SK-N-SH treated with all-trans-retinoic acid at 6 μM for 48 hours (cell line): ENCODE results near the gene RGL1.

Experiments used
- BACH2 ChIP-seq: fragments of 250-450 bp; sonication (Bioruptor Pico); IDR thresholded peaks from 2 replicates; pipeline ENCODE4 v1.9.0; 2021; ENCODE audit warnings: mild to moderate bottlenecking, borderline replicate concordance
- ESRRG ChIP-seq: fragments of 250-450 bp; sonication (Bioruptor Pico); IDR thresholded peaks from 2 replicates; pipeline ENCODE4 v1.6.1; 2021; ENCODE audit warnings: mild to moderate bottlenecking
- PATZ1 ChIP-seq: fragments of 250-450 bp; sonication (Bioruptor Pico); IDR thresholded peaks from 2 replicates; pipeline ENCODE4 v1.8.0; 2020; ENCODE audit warnings: mild to moderate bottlenecking, moderate library complexity, borderline replicate concordance
- PPARA ChIP-seq: fragments of 250-450 bp; sonication (Bioruptor Pico); IDR thresholded peaks from 2 replicates; pipeline ENCODE4 v1.5.0; 2020; ENCODE audit warnings: mild to moderate bottlenecking, borderline replicate concordance
- RARB ChIP-seq: fragments of 250-450 bp; sonication (Bioruptor Pico); IDR thresholded peaks from 2 replicates; pipeline ENCODE4 v1.8.0; 2021; ENCODE audit warnings: mild to moderate bottlenecking, moderate library complexity
- SNAI2 ChIP-seq: fragments of 250-450 bp; sonication (Bioruptor Pico); IDR thresholded peaks from 2 replicates; pipeline ENCODE4 v1.5.0; 2020; ENCODE audit warnings: mild to moderate bottlenecking, moderate library complexity
- TCF4 ChIP-seq: fragments of 250-450 bp; sonication (Bioruptor Pico); IDR thresholded peaks from 2 replicates; pipeline ENCODE4 v1.8.0; 2021; ENCODE audit warnings: mild to moderate bottlenecking, moderate library complexity, borderline replicate concordance
- TOX ChIP-seq: fragments of 250-450 bp; sonication (Bioruptor Pico); IDR thresholded peaks from 2 replicates; pipeline ENCODE4 v1.8.0; 2021; ENCODE audit warnings: mild to moderate bottlenecking, moderate library complexity, borderline replicate concordance
- ZC3H10 ChIP-seq: fragments of 250-450 bp; sonication (Bioruptor Pico); IDR thresholded peaks from 2 replicates; pipeline ENCODE4 v1.5.1; 2021; ENCODE audit warnings: mild to moderate bottlenecking, moderate library complexity
- ZNF565 ChIP-seq: fragments of 450-650 bp; formaldehyde crosslinking; conservative IDR thresholded peaks from 2 replicates; pipeline ENCODE4 v1.5.0; 2020; ENCODE audit warnings: low read depth, mild to moderate bottlenecking, moderate library complexity
- ZNF70 ChIP-seq: fragments of 450-650 bp; formaldehyde crosslinking; IDR thresholded peaks from 2 replicates; pipeline ENCODE4 v1.5.0; 2020; ENCODE audit warnings: mild to moderate bottlenecking, moderate library complexity
- ZNF8 ChIP-seq: fragments of 450-650 bp; formaldehyde crosslinking; IDR thresholded peaks from 2 replicates; pipeline ENCODE4 v1.5.0; 2020; ENCODE audit warnings: mild to moderate bottlenecking, moderate library complexity
- TF ChIP-seq, protein P1 (sequence below): fragments of 250-450 bp; sonication (Bioruptor Pico); IDR thresholded peaks from 2 replicates; pipeline ENCODE4 v1.5.0; 2020; ENCODE audit warnings: mild to moderate bottlenecking, moderate library complexity

GRCh38 chr1:183841550-183841949 lies 36.6 kb downstream of the RGL1 start:
- no peak for TF ChIP-seq SNAI2 (CRISPR knock-in tag)
- no peak for TF ChIP-seq ZNF565 (CRISPR knock-in tag)
- TF ChIP-seq, protein P1, sequence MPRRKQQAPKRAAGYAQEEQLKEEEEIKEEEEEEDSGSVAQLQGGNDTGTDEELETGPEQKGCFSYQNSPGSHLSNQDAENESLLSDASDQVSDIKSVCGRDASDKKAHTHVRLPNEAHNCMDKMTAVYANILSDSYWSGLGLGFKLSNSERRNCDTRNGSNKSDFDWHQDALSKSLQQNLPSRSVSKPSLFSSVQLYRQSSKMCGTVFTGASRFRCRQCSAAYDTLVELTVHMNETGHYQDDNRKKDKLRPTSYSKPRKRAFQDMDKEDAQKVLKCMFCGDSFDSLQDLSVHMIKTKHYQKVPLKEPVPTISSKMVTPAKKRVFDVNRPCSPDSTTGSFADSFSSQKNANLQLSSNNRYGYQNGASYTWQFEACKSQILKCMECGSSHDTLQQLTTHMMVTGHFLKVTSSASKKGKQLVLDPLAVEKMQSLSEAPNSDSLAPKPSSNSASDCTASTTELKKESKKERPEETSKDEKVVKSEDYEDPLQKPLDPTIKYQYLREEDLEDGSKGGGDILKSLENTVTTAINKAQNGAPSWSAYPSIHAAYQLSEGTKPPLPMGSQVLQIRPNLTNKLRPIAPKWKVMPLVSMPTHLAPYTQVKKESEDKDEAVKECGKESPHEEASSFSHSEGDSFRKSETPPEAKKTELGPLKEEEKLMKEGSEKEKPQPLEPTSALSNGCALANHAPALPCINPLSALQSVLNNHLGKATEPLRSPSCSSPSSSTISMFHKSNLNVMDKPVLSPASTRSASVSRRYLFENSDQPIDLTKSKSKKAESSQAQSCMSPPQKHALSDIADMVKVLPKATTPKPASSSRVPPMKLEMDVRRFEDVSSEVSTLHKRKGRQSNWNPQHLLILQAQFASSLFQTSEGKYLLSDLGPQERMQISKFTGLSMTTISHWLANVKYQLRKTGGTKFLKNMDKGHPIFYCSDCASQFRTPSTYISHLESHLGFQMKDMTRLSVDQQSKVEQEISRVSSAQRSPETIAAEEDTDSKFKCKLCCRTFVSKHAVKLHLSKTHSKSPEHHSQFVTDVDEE (CRISPR knock-in tag) = no peak
- TF ChIP-seq BACH2 (CRISPR knock-in tag) = no peak
- no peak for TF ChIP-seq TOX
- no peak for TF ChIP-seq PATZ1 (CRISPR knock-in tag)
- no peak for TF ChIP-seq TCF4 (CRISPR knock-in tag)
- TF ChIP-seq RARB (CRISPR knock-in tag) = no peak
- TF ChIP-seq ZNF8 (CRISPR knock-in tag) = no peak
- no peak for TF ChIP-seq ESRRG (CRISPR knock-in tag)
- no peak for TF ChIP-seq ZC3H10 (CRISPR knock-in tag)
- TF ChIP-seq ZNF70 (CRISPR knock-in tag) = no peak
- TF ChIP-seq PPARA (CRISPR knock-in tag) = no peak
